Omental fat pad (tissue), 4 donors: ENCODE data around the gene B3GALT5. TPM values are rescaled to one million over a fixed set of nuclear protein-coding genes. Genes with fewer than 3 reads are reported as not detected.

Experiments
- ATAC-seq: fragments of 150-250 bp; one replicate; pipeline ENCODE4 v1.9.1; 2016; ENCODE audit warnings: mild to moderate bottlenecking, moderate library complexity; ENCODE audit not compliant: low FRiP score
- DNase-seq: peaks from one replicate; pipeline ENCODE4 v3.0.0-alpha.2; 2019; ENCODE audit warnings: low spot score
- CTCF ChIP-seq, 3 donors: fragments of 450-650 bp; IDR thresholded peaks; one replicate each; pipeline ENCODE4 v1.5.1; 2016 to 2017; ENCODE audit warnings: antibody characterized with exemption in 3 of 3, mild to moderate bottlenecking in 3 of 3, moderate library complexity in 2 of 3
- total RNA-seq, 4 donors: library from RNA; depleted of rRNA; stranded (reverse); fragments of >200 nt; gene quantifications; one replicate each; pipeline ENCODE4 v1.1.0, GENCODE V29; 2016

B3GALT5 gene
- total RNA-seq, 4 donors from 2014 or later: not detected

GRCh38 chr21:39651206-39651605 is 38.5 kb downstream of the B3GALT5 start:
- TF ChIP-seq CTCF (IDR thresholded peaks at IDR 0.05): no peak
- DNase-seq: no peak
- ATAC-seq: no peak

GRCh38 chr21:39654951-39655350 is 42.2 kb downstream of the B3GALT5 start:
- no peak for DNase-seq
- no peak for TF ChIP-seq CTCF (IDR thresholded peaks at IDR 0.05)
- no peak for ATAC-seq

GRCh38 chr21:39655589-39655988 is 42.8 kb downstream of the B3GALT5 start:
- DNase-seq (no peak), ATAC-seq (no peak)
- no peak for TF ChIP-seq CTCF (IDR thresholded peaks at IDR 0.05)

DNA sequence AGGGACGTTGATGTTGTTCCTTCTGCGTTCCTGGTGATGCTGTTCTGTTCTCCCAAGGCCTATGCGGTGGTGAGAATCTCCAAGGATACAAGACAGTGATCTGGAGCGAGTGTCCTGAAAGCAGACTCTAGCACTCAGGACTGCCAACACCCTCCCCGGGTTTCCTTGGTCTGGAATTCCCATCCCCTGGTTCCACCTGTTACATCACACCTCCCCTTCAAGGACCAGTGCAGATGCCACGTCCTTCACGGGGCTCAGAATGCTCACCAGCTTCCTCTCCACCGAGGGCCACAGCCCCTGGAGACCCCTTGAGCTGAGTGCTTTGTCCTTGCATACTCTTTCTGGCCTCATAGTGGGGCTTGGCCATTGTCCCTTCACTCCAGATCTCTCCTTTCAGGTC is 43.5 kb downstream of the B3GALT5 start:
- TF ChIP-seq CTCF (IDR thresholded peaks at IDR 0.05): no peak
- ATAC-seq: no peak
- no peak for DNase-seq

GRCh38 chr21:39657091-39657689 is 44.5 kb downstream of the B3GALT5 start:
- no peak for ATAC-seq
- no peak for DNase-seq
- TF ChIP-seq CTCF (IDR thresholded peaks at IDR 0.05): no peak

DNA sequence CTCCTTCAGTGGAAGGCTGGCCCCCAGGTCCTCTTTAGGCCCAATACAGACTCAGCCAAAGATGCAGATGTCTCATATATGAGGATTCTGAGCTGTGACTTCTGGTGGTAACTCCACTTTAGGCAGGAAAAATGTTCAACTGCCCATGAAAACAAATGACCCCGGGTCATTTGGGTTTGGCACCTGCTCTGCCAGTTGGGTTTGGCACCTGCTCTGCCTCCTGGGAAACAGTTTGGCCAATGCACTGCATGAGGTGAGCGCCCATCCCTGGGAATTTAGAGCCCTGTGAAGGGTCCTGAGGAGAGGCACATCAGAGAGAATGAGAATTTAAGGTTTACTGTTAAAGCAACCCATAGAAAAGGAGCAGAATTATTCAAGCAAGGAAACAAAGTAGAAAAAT is 45.3 kb downstream of the B3GALT5 start:
- no peak for DNase-seq
- TF ChIP-seq CTCF (IDR thresholded peaks at IDR 0.05): no peak
- ATAC-seq: no peak

DNA sequence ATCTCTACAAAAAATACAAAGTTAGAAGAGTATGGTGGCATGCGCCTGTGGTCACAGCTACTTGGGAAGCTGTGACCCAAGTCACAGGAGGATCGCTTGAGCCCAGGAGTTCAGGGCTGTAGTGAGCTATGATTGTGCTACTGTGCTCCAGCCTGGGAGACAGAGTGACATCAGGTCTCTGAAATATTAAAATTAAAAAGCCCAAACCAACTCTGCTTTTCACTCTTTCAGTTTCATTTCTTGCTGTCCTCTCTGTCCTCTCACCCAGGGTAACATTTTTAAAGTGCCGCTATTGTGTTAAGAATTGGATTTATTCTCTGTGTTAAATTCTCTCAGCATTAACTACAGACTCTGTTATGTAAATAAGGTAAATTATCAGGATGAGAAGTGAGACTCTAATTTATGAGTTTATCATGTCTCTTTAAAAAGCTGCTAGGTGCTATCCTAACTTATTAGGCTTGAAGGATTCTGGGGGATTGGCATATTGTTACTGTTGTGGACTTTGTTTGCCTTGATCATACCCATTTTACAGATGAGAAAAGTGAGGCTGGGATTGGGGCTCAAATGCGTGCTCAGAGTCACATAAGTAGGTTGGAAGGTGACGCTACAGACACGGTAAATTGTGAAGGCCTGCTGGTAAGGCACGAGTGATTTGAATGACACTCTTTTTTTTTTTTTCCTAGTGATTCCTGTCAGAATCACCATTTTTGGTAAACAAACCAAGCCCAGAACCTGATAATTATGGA is 46.5 kb downstream of the B3GALT5 start:
- DNase-seq (no peak), ATAC-seq (no peak)
- TF ChIP-seq CTCF (IDR thresholded peaks at IDR 0.05): no peak
